ENCODE data around the gene ACP7.

- TF ChIP-seq, protein P1, sequence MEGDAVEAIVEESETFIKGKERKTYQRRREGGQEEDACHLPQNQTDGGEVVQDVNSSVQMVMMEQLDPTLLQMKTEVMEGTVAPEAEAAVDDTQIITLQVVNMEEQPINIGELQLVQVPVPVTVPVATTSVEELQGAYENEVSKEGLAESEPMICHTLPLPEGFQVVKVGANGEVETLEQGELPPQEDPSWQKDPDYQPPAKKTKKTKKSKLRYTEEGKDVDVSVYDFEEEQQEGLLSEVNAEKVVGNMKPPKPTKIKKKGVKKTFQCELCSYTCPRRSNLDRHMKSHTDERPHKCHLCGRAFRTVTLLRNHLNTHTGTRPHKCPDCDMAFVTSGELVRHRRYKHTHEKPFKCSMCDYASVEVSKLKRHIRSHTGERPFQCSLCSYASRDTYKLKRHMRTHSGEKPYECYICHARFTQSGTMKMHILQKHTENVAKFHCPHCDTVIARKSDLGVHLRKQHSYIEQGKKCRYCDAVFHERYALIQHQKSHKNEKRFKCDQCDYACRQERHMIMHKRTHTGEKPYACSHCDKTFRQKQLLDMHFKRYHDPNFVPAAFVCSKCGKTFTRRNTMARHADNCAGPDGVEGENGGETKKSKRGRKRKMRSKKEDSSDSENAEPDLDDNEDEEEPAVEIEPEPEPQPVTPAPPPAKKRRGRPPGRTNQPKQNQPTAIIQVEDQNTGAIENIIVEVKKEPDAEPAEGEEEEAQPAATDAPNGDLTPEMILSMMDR (IDR thresholded peaks at IDR 0.05): no peak
- TF ChIP-seq POLR2A (IDR thresholded peaks at IDR 0.05): no peak
Observed at GRCh38 chr19:39045506-39045905, 38.7 kb upstream of the ACP7 start.
